HG03432 (cell line): ENCODE data around the gene ZSCAN2.

Experiments used
- ATAC-seq: cut with Tn5 transposase; IDR thresholded peaks from one replicate; pipeline ENCODE4 v1.9.1; 2021; ENCODE audit warnings: mild to moderate bottlenecking, moderate library complexity; ENCODE audit not compliant: unreplicated experiment

ZSCAN2 gene

DNA sequence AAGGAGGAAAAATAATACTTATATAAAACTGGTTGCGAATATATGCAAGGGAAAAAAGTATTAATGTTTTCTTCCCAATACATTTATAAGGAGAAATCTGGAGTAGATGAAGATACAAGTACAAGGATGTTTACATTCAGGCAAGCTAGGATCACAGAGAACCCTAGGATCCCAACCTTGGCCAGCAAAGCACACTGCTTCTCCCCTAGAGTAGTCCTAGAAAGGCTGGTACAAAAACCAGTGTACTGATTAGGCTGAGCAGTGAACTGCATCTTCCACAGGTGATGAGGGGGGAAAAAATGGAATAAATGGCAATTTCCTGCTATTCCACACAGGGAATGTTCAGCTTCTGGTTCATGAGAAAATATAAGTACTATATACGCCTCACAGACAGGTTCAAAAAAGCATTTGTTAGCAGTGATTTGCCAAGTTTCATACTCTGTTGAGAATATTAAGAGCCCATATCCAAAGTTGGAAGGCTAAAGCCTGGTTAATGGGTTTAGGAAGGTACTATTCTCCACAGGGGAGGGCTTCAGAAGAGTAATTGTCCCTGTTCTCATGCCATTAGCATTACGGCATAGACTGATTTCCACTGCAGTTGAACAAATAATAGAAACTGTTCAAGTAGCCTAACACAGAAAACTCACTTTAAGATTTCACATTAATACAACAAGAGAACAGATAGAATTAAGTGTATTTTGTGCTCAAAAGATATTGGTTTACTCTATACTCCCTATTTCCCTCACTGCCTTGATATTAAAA, 67.6 kb downstream of the ZSCAN2 start:
- ATAC-seq = no peak

DNA sequence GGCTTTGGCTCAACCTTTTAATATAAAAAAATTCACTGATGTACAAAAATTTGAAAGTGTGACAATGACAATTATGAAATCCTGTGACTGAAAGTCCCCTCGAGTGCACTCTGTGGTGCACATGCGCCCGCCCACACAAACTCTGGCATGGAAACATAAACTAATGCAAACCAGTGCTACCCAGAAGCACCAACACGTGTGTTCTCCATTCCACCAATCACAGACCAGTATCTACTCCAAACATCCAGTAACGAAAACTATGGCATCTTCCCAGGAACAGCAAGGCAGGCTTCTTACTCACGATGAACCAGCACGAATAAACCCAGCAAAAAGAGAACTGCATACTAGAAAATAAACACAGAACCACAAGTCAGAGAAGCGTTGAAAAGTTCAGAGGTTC, 68.9 kb downstream of the ZSCAN2 start:
- ATAC-seq = no peak

DNA sequence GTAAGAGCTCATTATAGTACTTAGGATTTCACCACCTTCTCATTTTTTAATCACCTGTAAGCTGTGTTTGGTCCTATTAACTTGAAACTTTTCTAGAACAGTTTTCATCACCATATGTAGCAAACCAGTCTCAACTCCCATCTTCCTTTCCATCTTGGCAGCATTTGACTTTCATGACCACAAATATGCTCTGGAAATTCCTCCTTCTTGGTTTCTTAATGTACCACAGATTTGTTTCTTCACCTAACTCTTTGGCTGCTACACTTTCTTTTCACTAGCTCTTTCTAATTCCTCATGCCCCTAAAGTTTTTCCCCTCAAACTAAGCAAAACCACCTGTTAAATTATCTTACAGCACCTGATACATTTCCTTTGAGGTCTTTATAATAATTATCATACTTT, 70.4 kb downstream of the ZSCAN2 start:
- ATAC-seq = no peak
